Bronchial epithelial cell (primary cell): Measurements from ENCODE around the gene FUOM. TPM values are rescaled to one million over a fixed set of nuclear protein-coding genes. Genes with fewer than 3 reads are reported as not detected.

ENCODE experiments used
- DNase-seq: peaks from one replicate; pipeline ENCODE4 v3.0.0-alpha.2; 2010; ENCODE audit warnings: low read depth
- FAIRE-seq: peaks from 2 replicates; lab custom pipeline; 2011; peaks lifted over from hg19 to GRCh38; lab: Jason Lieb, UNC
- H3K27me3 ChIP-seq: 2 replicates; pipeline ENCODE4 v1.5.1; 2011; ENCODE audit warnings: low read length; ENCODE audit not compliant: control insufficient read depth, insufficient read depth
- H3K36me3 ChIP-seq: 2 replicates; pipeline ENCODE4 v1.5.1; 2011; ENCODE audit warnings: low read length; ENCODE audit not compliant: control insufficient read depth, insufficient read depth
- H3K4me3 ChIP-seq: 2 replicates; pipeline ENCODE4 v1.5.1; 2011; ENCODE audit warnings: mild to moderate bottlenecking, low read depth, low read length, control low read depth
- total RNA-seq: library from RNA; depleted of rRNA; stranded (reverse); fragments of >200 nt; gene quantifications from 2 replicates; pipeline ENCODE4 v1.2.1, GENCODE V29; 2014
- TF ChIP-seq, protein P1 (sequence below): IDR thresholded peaks from 2 replicates; pipeline ENCODE4 v1.5.1; 2011; ENCODE audit warnings: mild to moderate bottlenecking, moderate library complexity, low read length, control low read depth, inconsistent platforms; ENCODE audit not compliant: insufficient read depth, severe bottlenecking

FUOM gene
- total RNA-seq, 1 donor from 2014 or later: 16.8 TPM

DNA sequence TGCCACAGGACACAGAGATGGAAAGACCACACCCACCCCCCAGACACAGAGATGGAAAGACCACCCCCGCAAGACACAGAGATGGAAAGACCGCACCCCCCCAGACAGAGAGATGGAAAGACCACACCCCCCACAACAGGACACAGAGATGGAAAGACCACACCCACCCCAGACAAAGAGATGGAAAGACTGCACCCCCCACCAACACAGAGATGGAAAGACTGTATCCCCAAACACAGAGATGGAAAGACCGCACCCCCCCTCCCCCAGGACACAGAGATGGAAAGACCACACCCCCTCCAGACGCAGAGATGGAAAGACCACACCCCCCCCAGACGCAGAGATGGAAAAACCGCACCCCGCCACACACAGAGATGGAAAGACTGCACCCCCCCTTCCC lies 41.1 kb downstream of the FUOM start:
- no peak overlapping the region for H3K4me3 ChIP-seq
- no peaks in the 10 kb centered on the region for H3K36me3 ChIP-seq
- FAIRE-seq (no peak), DNase-seq (no peak)
- TF ChIP-seq, protein P1, sequence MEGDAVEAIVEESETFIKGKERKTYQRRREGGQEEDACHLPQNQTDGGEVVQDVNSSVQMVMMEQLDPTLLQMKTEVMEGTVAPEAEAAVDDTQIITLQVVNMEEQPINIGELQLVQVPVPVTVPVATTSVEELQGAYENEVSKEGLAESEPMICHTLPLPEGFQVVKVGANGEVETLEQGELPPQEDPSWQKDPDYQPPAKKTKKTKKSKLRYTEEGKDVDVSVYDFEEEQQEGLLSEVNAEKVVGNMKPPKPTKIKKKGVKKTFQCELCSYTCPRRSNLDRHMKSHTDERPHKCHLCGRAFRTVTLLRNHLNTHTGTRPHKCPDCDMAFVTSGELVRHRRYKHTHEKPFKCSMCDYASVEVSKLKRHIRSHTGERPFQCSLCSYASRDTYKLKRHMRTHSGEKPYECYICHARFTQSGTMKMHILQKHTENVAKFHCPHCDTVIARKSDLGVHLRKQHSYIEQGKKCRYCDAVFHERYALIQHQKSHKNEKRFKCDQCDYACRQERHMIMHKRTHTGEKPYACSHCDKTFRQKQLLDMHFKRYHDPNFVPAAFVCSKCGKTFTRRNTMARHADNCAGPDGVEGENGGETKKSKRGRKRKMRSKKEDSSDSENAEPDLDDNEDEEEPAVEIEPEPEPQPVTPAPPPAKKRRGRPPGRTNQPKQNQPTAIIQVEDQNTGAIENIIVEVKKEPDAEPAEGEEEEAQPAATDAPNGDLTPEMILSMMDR: no peak
- H3K27me3 ChIP-seq: no peaks in the 10 kb centered on the region

DNA sequence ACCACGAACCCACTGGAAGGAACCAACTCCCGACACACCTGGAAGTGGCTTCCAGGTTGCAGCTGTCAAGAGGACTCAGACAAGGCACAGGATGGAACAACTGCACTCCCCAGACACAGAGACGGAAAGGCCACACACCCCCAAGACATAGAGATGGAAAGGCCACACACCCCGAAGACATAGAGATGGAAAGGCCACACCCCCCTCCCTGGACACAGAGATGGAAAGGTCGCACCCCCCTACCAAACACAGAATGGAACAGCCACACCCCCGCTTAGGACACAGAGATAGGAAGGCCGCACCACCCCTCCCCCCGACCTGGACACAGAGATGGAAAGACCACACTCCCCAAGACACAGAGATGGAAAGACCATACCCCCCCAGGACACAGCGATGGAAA lies 41.6 kb downstream of the FUOM start:
- DNase-seq (no peak), FAIRE-seq (no peak)
- H3K36me3 ChIP-seq: no peaks in the 10 kb centered on the region
- no peak overlapping the region for H3K4me3 ChIP-seq
- no peaks in the 10 kb centered on the region for H3K27me3 ChIP-seq
- TF ChIP-seq, protein P1: no peak

DNA sequence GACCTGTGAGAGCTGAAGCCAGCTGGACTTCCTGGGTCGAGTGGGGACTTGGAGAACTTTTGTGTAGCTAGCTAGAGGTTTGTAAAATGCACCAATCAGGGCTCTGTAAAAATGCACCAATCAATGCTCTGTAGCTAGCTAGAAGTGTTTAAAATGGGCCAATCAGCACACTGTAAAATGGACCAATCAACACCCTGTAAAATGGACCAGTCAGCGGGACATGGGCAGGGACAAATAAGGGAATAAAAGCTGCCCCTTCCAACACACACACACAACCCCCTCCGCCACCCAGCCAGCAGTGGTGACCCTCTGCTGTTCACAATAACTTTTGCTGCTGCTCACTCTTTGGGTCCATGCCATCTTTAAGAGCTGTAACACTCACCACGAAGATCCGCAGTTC lies 42.0 kb downstream of the FUOM start:
- Histone ChIP-seq H3K4me3 (no peak overlapping the region), H3K36me3 (no peaks in the 10 kb centered on the region), H3K27me3 (no peaks in the 10 kb centered on the region)
- TF ChIP-seq, protein P1: no peak
- peak; percentile 12 for DNase-seq
- FAIRE-seq: no peak

DNA sequence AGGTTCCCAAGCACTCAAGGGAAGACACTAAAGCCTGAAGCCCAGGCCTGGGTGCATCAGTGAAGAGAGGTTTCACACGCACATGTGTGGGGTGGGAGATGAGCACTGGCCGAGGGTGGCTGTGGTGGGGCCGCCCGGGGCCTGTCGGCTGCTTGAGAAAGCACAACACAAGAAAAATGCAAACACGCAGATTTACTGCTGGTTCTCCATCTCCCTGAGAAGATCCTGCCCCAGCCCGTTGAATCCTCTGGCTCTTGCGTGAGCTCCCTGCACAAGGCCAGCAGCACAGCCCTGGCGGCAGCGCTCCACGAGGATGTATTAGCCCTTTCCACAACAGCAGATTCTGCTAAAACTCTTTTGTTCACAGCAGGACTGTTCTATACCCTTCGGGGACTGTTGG lies 42.9 kb downstream of the FUOM start:
- H3K27me3 ChIP-seq: no peaks in the 10 kb centered on the region
- no peaks in the 10 kb centered on the region for H3K36me3 ChIP-seq
- H3K4me3 ChIP-seq: no peak overlapping the region
- no peak for FAIRE-seq
- DNase-seq: no peak
- TF ChIP-seq, protein P1: no peak

DNA sequence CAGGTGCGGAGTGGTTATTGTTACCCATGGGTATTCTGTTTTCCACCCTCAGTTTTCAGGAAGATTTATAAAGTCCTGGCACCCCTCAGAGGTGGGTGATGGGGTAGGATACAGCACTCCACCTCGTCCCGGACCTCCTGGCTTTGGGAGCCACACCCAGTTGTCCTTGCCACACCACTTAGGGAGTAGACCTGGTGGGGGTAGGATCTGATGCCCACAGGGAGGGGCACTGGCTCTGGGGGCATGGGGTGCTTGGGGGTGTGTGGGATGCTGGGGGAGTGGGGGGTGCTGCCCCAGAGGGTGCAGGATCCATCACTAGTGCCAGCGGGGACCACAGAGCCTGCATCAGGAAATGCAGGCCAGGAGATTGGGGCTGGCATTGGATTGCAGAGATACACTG lies 44.6 kb downstream of the FUOM start:
- H3K27me3 ChIP-seq: no peaks in the 10 kb centered on the region
- FAIRE-seq (no peak), DNase-seq (no peak)
- H3K36me3 ChIP-seq: no peaks in the 10 kb centered on the region
- TF ChIP-seq, protein P1: no peak
- no peak overlapping the region for H3K4me3 ChIP-seq

DNA sequence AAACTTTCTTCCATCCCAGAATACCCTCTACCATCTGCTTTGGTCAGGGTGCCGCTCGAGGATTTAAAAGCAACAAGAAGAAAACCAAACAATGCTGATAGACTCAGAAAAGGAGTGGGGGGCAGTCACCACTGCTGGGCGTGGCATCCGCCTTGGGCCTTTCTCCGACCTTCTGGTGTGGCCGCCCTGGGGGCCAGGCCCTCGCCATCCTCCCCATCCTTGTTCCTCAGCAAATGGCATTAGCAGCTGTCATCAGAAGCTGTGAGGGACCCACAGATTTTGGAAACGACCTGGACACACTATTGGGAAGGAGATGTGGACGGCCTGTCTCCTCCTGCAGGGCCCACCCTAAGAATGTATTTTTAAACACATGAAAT lies 45.1 kb downstream of the FUOM start:
- TF ChIP-seq, protein P1: no peak
- DNase-seq (no peak), FAIRE-seq (no peak)
- Histone ChIP-seq H3K36me3 (no peaks in the 10 kb centered on the region), H3K27me3 (no peaks in the 10 kb centered on the region), H3K4me3 (no peak overlapping the region)
